ENCODE measurements around the gene ALKBH7.

The ALKBH7 gene

DNA sequence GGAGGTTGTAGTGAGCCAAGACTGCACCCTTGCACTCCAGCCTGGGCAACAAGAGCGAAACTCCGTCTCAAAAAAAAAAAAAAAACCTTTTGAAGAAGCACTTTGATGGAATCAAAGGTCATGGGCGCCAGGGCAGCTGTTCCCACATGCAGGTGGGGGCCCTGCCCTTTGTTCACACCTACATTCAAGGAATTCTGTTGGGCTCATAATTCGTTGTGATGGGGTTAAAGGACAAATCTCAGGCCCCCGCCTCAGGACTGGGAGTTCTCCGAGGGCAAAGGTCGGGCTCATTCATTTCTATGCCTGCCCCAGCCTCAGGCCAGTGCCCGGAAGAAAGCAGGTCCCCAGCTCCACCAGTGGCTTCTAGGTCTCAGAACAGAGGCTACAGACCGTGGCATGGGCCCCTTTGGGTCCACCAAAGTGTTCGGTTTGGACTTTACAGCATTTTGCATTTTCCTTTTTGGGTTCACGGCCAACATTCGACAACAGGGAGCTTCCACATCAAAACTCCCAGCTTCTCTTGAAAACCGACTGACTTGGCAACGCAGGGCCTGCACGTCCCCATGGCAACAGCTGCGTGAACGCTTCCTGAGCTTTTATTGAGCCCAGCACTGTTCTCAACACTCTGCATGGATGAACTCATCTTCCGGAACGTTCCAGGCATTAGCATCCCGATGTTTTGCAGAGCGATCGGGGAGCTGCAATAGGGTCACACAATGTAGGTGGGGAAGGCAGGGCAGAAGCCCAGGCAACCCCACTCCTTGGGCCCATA is 30.4 kb downstream of the ALKBH7 start:
- DNase-seq: no peak

DNA sequence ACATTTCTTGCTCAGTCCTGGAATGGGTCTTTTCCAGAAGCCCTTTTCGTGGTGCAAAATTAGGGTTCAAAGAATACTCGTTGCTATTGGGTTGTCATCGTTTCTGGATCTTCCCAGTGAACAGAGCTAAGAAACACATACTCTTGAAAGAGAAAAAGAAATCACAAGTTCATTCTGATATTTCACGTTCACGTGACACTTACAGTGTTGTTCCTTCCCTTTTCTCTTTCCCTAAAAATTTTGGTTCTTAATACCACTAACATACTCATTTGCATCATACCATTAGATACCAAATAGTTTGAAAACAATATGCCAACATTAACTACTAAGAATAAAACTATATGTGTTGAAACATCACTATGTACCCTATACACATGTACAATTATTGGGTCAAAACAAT is 33.8 kb downstream of the ALKBH7 start:
- DNase-seq: no peak

DNA sequence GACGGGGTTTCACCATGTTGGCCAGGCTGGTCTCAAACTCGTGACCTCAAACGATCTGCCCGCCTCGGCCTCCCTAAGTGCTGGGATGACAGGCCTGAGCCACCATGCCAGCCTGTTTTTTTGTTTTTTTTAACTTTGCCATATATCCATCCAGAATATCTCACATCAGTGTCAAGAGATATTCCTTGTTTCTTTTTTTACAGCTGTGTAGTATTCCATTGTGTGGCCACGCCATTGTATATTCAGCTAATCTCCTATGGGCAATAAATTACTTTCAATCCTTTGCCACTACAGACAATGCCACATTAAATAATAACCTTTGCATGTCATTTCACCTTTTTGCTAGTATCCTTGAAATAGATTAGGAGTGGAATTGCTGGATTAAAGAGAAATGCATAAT is 36.8 kb downstream of the ALKBH7 start:
- DNase-seq: no peak

DNA sequence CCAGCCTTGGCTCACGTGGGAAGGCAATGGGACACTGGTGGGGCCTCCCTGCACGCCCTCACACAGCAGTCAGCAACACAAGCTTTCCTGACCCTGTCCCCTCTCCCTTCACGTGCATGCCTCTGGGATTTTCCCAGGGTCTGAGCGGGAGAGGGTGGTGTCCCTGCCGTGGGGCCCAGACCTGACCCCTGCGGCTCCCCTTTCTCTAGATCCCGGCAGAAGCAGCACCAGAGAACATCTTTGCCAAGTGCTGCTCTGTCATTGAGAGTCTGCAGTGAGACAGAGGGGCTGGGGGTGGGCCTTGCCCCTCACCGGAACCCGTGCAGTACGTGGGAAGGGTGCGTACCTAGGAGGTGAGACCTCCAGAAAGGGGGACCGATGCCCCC is 39.5 kb downstream of the ALKBH7 start:
- DNase-seq: no peak

DNA sequence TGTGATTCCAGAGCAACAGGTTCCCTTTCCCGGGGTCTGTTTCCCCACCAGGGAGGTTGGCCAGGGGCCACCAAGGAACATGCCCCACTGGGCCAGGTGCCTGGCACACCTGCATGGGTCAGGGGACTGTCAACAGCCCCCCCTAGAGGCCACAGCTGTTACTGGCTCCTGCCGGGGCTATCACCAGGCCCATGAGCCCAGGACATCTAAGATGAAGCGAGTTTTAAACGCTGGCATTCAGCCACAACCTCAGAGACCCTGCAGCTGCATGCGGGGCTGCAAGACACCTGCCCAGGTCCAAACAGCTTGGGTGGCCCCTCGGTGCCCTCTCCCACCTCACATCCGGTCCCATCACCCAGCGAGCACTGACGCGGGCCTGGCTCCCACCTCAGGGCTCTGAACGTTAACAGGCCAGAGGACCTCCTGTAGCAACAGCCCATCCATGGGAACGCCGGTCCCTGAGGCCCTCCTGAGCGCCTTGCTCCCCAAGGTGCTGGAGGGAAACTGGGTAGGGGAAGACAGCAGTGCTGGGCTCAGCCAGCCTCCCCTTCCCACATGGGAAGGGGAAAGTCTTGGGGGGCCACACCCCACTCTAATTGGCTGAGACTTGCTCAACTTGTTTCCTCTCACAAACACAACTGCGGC is 40.0 kb downstream of the ALKBH7 start:
- DNase-seq: no peak

DNA sequence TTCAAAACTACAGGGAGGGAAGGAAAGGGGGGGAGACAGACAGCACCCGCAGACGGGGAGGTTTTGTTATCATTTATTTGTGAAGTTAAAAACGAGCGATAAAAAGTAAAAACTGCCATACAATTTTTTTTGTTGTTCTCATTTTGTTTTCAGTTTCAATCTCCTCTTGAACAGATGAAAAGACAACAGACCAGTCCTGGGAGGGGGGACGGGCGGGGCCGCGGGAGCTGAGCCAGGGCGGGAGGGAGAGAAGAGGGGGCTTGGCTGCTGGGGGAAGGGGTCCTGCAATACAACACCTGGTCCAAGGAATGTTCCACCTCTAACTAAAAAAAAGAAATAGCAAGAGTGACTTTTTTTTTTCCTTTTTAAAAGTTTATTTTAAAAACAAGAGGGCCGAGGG is 40.7 kb downstream of the ALKBH7 start:
- no peak for DNase-seq

DNA sequence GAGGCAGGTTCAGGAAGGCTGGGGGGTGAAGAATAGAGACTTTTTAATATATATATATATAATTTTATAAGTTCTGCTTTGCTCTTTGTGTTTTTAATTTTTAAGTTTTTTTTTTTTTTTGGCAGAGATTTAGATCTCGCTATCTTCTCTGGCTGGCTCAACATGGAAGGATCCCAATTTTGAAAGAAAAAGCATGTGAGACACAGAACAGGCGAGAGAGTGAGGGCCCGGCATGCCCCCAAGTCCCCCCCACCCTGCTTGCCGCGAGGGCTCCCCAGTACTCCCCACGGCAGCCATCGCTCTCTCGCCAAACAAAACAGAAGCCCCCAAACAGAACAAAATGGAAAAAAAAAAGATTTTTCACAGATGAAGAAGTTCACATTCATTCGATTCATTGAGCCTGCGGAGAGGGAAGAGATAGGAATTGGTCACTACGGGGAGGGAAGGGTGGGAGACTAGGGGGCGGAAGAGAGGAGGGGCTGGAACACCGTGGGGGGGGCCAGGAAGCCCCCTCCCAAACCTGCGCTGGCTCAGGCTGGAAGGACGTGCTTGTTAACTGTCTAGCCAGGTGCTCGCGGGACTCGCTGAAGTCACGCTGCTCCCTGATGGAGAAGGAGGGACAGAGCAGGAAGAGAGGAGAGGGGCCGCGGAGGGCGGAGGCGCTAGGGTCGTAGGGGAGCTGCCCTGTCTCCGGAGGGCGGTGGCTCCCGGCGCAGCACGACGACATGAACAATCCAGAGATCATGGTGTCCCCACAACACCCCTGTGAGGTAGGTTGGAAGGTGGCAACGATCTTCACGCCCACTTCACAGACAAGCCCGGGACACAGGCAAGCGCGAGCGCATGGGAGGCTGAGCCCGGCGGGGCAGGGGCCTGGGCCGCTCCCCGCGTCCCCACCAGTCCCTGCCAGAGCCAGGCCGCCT is 41.4 kb downstream of the ALKBH7 start:
- no peak for DNase-seq

DNA sequence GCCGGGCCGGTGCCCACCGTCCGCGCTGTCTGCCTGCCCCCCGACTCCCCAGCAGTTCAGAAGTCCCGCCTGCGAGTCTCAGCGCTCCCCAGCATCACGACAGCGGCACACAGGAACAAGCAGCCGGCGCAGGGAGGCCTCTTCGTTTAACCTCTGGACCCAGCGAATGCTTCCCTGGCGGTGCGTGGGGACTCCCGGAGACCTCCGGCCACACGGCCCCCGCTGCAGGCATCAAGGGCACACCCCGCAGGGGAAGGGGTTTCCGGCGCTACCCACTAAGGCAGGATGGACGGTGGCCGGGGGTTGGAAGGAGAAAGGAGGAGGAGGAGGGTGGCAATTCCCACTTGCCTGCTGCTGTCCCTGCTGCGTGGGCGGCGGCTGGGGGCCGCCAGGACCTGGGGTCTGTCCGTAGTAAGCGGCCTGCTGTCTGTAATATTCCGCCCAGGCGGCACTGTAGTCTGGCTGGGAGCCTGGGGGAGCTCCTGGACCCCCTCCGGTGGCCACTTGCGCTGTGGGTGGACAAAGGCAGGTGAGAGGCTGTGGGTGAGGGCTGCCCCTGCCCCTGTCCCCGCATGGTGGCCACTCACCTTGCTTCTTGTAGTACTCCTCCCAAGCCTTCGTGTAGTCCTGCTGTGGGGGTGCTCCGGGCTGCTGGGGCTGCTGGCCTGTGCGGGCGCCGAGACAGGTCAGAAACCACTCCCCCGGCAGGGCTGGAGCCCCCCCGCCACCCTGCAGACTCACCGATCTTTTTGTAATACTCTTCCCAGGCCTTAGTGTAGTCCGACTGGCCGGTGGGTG is 42.4 kb downstream of the ALKBH7 start:
- no peak for DNase-seq

DNA sequence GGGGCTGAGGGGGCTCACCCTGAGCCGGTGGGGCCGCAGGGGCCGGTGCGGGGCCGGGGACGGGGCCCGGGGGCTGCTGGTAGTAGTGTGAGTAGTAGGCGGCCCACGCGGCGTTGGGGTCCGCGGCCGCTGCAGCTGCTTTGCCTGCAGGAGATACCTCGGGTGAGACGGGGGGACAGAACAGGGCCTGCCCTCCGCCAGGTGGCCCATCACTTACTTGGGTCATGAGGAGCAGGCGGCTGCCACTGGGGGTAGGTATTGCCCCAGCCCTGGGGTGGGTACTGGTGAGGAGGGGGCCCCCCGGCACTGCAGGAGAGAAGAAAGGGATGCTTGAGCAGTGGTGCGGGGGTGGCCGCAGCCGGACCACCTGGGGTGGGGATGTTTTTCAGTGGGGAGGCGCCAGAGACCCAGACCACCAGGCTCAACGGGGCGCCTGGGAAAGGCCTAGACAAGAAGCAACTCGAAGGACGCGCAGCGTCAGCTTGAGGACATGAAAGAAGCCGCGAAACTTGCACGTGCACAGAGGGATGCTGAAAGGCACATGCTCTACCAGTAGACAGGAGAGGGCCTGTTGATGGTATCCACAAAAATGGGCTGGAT is 43.1 kb downstream of the ALKBH7 start:
- no peak for DNase-seq

DNA sequence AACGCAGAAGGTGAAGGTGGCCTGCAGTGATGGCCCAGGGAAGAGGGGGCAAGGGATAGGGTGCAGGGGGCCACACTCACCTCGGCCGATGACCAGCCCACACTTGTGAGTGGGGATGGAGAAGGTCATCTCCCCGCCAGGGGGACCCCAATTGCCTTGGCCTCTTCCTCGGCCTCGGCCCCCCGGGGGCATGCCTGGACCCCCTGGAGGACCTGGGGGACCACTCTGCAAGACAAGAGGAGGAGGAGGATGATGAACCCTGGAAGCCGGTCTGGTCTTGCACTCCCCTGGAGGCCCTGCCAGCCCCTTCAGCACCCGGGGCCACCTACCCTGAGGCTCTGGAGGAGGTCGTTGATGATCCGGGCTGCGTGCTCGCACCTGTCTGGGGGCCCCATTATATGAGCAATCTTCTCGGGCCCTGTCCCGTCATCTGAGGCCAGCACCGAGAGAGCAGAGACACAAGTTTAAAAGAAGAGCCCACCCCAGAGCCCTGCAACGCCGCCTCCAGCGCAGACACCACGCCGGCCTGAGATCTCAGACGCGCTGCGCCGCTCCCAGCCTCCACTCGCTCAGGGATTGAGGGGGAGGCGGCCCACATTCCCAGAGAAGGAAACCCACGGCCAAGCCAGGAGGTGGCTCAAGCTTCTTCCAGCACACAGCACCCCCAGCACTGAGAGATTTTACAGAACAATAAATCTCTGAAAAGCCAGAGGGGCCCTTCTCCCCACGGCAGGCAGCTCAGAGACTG is 44.2 kb downstream of the ALKBH7 start:
- DNase-seq: no peak

DNA sequence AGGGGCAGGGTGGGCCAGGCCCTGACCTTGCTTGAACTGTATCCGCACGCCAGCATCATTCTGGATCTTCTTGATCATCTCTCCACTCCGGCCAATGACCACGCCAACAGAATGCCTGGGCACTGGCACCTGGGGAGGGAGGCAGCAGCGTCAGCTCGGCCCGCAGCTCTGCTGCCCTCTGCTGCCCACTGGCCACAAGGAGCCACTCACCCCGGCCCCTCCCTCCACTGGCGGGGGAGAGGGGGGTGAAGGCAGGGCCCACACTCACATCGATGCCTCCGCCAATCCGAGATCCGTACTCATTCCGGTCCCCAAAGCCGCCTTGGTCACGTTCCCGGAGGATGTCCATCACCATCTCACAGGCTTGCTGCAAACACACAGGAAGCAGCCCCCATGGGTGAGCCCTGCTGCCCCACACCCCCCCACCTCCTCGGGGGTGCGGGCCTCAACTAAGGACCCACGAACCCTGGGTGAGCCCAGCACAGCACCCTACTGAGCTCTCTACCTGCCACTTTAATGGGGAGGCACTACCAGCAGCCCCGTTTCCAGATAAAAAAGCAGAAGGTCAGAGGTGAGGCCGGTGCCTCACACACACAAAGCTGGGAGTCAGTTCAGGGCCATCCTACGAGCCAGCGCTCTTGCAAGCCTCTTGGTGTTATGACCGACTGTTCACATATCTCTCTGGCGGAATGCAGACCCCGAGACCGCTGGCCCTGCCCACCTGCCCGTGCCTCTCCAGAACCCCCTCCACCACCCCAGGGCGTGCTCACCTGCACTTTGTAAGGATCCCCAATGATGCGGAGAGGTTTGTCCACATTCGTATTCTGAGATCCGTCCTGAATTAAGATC is 45.3 kb downstream of the ALKBH7 start:
- no peak for DNase-seq

DNA sequence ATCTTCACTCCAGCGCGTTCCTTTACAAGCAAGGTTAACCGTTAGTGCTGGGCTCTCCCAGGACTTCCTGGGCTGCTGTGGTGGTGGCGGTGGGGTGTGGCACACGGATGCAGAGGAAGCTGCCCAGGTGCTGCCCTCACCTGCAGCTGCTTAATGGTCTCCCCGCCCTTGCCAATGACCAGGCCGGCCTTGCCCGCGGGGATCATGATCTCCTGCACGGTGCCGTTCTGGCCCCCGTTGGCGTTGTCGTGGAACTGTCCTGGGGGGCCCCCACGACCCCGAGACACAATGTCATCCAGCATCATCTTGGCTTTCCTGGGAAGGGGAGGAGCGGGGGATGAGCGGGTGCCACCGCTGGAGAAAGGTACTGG is 46.0 kb downstream of the ALKBH7 start:
- DNase-seq: no peak

DNA sequence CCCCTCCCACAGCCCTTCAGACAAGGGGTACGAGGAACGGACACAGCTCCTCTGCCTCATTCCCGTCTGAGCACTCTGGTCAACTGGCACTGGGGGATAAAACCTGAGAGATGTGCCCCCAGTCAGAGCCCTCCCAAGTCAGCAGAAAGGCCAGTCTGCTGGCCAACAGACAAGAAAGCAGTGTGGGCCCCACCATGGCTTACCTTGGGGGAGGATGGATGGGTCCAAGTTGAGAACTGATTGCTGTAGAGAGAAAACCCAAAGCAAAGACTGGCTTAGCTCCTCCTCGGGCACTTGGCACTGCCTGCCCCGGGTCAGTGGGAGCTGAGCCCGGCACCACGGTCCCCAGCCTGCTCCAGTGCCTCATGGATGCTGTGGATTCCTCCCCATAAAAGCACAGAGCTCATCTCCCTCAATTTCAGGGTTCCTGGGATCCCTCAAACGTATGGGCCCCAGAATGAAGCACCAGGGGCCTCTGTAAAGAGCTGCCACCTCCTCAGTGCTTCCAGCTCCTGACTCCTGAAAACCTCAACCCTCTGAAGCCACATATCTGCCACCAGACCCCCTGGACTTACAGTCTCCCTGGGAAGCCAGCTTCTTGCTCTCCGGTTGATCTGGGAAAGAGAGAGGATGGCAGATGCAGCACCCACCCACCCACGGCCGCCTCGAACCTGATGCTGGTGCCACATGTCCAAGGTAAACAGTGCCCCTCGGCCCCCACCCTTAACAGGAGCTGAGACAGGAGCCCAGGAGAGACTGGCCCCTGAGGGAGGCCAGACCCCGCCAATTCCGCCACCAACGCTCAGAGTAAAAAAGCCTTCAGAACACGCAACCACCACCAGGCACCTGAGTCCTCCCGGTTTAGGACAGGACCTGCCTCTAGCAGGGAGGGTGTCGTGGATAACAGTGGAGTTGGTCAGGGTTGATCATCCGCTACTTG is 48.8 kb downstream of the ALKBH7 start:
- DNase-seq: no peak

DNA sequence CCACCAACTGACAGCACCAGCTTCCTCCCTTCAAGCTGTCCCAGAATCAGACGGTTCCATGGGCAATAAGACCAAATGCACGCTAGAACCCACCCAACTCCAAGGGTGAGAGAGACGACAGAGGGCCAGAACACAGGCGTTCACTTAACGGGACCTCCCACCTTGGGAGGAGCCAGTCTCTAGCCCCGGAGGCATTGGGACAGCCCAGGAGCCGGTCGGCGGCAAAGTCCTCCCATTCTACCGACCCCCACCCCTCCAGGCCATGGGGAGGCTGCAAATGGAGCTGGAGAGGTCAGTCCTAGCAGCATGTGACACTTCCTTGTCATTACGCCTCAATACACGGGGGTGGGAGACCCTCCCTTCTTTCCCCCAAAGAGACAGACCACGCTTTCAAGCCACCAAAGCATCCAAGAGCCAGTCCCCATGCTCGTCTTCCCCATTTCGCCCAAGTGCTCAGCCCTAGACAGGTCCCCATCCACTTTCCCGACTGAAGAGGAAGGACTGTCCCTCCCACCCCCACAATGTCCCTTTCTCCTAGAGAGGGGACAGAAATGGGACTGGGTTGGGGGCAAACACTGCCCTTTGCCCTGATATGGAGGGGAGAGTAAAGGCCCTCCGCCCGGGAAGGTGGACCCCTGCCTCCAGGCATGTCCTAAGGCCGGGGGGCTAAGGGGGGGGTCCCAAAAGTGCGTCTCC is 51.1 kb downstream of the ALKBH7 start:
- DNase-seq: no peak

DNA sequence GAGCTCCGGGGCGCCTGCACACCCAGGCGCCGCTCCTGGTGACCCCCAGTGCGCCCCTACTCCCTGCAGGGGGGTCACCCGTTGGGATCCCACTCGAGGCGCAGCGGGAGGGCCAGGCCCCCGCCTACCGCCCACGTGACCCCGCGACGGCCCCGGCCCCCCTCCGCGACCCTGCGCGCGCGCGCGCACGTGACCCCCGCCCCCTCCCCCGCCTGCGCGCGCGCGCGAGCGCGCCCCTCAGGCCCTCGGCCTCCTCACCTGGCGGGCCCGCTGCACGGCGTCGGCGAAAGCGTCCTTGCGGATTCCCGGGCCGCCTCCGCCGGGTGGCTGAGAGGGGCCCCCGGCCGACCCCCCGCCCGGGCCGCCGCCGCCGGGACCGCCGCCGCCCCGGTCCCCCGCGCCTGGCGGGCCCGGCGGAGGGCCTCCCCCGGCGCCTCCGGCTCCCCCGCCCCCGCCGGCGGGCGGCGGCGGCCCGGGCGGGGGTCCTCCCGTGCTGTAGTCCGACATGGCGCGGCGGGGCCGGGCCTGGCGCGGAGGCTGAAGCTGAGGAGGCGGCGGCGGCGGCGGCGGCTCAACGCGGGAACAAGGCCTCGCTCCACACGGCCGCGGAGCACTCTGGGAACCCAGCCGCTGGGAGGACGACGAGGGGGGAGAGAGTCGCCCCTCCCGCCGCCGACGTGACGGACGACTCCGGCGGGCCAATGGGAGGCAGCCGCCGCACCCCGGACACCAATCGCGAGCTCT is 51.8 kb downstream of the ALKBH7 start, which contains the start of gene KHSRP:
Gene KHSRP, minus strand, starts transcription at position 617 of the 744 bp plus-strand sequence. Its CDS starts 110 bp downstream, at position 507.
- no peak for DNase-seq
